ENCODE results near the gene MTAP.

MTAP gene

GRCh38 chr9:21802418-21803000 is at the start of gene MTAP:
Gene MTAP, plus strand, starts transcription at chr9:21802636. Its CDS starts 113 bp downstream, at chr9:21802749.
- DNase-seq (ENCODE audit: insufficient read length, low spot score) (peak; percentile 78), FAIRE-seq (no peak)

GRCh38 chr9:21753523-21753922 is 48.9 kb upstream of the MTAP start:
- DNase-seq (ENCODE audit: insufficient read length, low spot score) (no peak), FAIRE-seq (no peak)

DNA sequence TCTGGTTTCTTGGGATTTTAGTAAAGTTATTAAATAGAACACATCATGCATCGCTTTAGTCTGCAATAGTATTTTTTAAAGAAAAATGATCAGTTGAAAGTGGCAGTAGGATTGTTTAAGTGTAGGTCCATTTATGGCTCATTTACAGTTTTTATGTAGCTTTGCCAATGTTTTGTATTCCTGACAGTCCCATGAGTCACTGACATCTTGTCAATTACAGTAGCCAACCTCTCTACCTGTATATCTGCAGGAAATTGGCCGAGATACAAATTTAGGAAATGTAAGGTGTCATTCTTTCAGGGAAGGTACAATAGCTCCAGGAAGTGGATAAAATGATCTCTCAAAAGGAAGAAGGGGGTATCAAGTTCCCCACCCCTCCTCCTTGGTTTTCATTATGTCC is 47.7 kb upstream of the MTAP start:
- FAIRE-seq (no peak), DNase-seq (ENCODE audit: insufficient read length, low spot score) (no peak)

DNA sequence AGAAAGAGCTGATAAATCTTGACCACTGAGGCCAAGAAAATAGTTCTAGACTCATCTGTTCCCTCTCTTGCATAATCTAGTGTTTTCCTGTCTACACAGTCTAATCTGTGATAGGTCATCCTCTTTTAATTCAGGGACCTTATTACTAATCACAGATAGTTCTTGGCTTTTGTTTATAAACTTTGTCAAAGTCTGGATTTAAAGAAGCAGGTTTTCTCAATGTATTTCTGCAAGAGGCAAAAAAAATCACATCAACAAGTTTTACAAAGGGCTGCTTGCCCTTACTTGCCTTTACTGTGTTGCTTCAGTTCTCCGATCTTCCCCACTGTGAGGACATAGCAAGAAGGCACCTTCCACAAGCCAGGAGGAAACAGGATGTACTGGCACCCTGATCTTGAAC is 43.9 kb upstream of the MTAP start:
- FAIRE-seq: no peak
- DNase-seq (ENCODE audit: insufficient read length, low spot score): no peak

GRCh38 chr9:21761309-21761901 is 41.0 kb upstream of the MTAP start:
- FAIRE-seq (no peak), DNase-seq (ENCODE audit: insufficient read length, low spot score) (no peak)

- FAIRE-seq: no peak
- DNase-seq (ENCODE audit: insufficient read length, low spot score): no peak
Measured at GRCh38 chr9:21762064-21762463, 40.4 kb upstream of the MTAP start.

GRCh38 chr9:21764846-21765245 is 37.6 kb upstream of the MTAP start:
- no peak for FAIRE-seq
- DNase-seq (ENCODE audit: insufficient read length, low spot score): no peak

DNA sequence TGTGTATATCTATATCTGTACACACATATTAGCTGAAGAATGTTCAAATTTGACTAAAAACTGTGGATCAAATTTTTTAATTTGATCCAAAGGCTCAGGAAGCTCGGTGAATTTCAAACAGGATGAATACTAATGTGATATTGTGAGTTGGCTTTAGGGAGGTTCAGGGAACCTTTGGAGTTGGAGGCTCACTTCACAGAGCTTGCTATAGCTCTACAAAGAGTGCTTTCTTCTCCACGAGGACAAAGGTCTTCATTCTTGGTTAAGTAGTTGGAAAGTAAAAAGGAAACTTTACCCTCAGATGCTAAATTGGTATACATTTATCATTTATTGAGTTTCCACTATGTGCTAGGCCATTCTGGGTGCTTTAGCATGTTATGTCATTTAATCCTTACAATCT is 36.3 kb upstream of the MTAP start:
- no peak for DNase-seq (ENCODE audit: insufficient read length, low spot score)
- no peak for FAIRE-seq

- no peak for DNase-seq (ENCODE audit: insufficient read length, low spot score)
- FAIRE-seq: no peak
Measured at GRCh38 chr9:21770871-21771560, 31.4 kb upstream of the MTAP start.

GRCh38 chr9:21777701-21778100 is 24.7 kb upstream of the MTAP start:
- DNase-seq (ENCODE audit: insufficient read length, low spot score) (no peak), FAIRE-seq (no peak)

GRCh38 chr9:21778304-21778703 is 24.1 kb upstream of the MTAP start:
- no peak for FAIRE-seq
- DNase-seq (ENCODE audit: insufficient read length, low spot score): no peak

DNA sequence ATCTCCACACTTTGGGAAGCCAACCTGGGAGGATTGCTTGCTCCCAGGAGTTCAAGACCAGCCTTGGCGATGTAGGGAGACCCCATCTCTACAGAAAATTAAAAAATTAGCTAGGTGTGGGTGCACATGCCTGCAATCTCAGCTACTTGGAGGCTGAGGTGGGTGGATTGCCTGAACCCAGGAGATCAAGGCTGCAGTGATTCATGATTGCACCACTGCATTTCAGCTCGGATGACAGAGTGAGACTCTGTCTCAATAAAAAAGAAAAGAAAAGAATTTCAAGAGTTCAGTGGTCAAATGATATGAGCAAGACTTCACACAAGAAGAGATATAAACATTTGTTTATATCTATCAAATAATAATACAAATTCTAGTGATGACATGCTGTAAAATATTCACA is 23.0 kb upstream of the MTAP start:
- FAIRE-seq (no peak), DNase-seq (ENCODE audit: insufficient read length, low spot score) (no peak)

- FAIRE-seq: no peak
- DNase-seq (ENCODE audit: insufficient read length, low spot score): no peak
Measured at GRCh38 chr9:21781656-21782055, 20.8 kb upstream of the MTAP start.

GRCh38 chr9:21782205-21782604 is 20.2 kb upstream of the MTAP start:
- FAIRE-seq: no peak

DNA sequence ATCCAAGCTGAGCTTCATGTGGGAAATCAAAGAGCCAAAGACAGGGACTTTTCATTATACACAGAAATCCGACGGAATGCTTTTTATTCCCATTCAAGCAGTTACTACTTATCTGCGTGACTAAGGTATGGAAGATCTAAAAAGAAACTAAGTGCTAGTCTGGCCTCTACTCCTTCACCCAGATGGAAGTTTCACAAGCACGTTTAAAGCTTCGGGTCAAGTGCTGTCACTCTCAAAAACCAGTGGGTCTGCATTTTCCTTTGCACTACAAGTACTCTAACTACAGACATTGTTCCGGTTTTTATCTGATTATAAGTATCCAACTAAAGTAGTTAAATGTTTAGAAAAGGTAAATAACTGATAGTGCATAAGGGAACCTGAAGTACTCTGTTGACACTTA is 13.7 kb upstream of the MTAP start:
- FAIRE-seq (no peak), DNase-seq (ENCODE audit: insufficient read length, low spot score) (no peak)

More at GRCh38 chr9:21782205-21782604, 20.2 kb upstream of the MTAP start:
- DNase-seq (ENCODE audit: insufficient read length, low spot score): no peak

- DNase-seq (ENCODE audit: insufficient read length, low spot score) (peak; percentile 43), FAIRE-seq (no peak)
Measured at GRCh38 chr9:21789541-21790037, 12.8 kb upstream of the MTAP start.

- FAIRE-seq (no peak), DNase-seq (ENCODE audit: insufficient read length, low spot score) (no peak)
Measured at GRCh38 chr9:21795483-21795882, 7.0 kb upstream of the MTAP start.

- FAIRE-seq: no peak
- DNase-seq (ENCODE audit: insufficient read length, low spot score): no peak
Measured at GRCh38 chr9:21796768-21797167, 5.7 kb upstream of the MTAP start.

DNA sequence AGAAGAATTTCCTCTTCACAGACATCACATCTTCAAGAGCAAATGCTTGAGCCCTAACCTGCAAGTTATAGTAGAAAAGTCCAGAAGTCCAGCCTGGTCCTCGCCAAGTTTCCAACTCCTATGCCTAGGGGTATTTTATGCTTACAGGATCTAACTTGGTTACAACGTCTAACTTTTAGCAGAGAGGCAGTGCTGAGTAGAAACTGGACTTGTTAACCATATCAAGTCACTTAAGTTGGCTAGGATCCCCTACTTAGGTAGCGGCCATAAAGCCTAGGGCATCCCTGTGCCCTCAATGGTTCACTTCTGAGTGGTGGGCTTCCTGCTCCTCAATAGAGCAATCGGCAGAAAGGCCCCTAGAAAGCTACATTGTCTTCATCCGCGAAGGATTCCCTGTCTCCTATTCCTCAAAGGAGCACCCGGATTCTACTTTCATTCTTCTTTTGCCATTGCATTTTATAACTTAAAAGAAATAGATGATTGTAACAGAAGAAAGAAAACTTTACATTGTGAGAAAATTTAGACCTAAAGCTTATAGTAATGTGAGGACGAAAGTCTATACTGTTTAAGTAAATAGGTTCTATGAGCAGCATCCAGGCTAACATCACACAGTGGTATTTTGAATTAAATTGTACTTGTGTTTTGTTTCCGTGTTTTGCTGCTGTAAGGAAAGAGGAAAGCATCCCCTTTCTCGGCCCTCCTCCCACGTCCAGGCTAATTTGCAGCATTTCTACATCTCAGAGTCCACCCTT is 1.3 kb upstream of the MTAP start:
- FAIRE-seq (no peak), DNase-seq (ENCODE audit: insufficient read length, low spot score) (no peak)

DNA sequence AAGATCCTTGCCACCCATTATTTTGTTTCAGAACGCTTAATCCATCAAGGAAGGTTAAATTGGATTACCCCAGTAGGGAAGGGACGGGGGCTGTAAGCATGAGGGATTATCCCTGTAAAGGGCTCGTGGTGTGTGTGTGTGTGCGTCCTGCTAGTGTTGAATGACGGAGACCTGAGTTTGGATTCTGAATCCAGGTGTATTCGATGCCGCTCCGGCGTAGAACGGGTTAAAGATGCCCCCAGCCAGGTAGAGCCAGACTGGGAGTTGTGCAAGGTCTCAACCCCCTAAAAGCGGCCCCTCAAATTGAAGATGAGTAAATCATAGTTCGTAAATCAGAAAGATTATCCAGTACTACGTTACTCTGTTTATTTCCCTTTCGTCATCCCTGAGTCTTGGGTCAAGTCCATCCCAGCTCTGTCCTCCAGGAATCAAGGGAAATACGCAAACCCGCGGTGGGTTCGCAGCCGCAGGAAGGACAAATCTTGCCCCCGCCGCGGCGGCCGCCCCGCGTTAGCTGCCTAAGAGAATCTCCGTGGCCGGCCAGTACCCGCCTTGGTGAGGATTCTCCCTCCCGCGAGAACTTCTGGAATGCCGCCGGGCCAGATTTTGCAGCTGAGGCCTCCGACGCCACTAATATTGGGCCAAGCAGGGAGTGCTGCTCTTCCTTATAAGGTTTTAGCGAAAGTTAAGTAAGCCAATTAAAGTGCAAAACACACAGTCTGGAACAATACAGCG is 586 bp upstream of the MTAP start:
- no peak for FAIRE-seq
- DNase-seq (ENCODE audit: insufficient read length, low spot score): peak; percentile 27

DNA sequence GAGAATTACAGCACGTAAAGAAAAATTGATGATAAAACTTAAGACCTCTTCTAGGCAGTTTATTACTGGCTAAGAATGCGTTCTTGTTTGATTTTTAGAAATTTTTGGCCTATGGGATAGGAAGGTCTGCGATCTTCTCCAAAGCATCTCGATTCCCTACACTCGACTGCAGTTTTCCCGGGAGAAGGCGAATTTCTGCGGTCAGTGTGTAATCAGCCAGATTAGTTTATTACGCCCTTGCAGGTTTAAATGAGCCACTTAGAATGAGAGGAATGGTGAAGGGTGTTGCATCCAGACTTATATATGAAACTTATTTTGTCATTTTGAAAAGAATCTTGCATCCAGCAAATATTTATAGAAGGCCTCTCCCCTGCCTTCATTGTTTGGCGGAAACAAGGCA is 1.2 kb downstream of the MTAP start:
- FAIRE-seq (no peak), DNase-seq (ENCODE audit: insufficient read length, low spot score) (no peak)
